ENCODE data around the gene PPIA.

PPIA gene

DNA sequence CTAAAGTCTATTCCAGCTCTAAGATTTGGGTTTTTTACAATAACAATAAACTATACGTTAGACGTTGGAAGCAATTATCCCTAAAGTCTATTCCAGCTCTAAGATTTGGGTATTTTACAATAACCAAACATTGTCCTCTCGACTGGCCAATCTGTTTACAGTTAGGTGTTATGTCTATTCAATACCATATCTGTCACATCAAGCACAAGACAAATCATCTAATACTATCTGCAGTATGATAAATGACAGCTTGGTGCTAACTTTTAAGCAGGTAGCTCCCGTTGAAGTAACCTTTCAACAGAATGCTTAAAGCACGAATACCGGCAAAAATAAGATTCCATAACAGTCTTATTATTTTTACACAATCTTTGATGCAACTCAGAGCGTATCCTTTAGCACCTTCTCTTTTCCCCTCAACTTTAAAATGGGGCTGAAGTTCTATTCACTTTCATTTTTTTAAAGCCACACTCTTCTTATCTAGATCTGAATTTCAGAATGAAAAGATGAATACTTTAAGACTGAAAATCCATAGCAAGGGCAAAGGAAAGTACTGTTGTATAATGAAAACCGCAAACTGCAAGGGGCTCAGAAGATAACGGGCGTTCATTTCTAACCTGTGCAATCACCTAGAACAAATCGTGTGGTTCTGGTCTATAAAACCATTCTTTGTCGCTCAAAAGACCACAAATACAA lies 50.5 kb downstream of the PPIA start:
- Histone ChIP-seq H3K79me2 (ENCODE audit: insufficient read depth, low read length) (peaks cover 67% of the 10 kb centered on the region), H2AFZ (ENCODE audit: low read depth, low read length) (peak overlapping the region; percentile 29), H3K4me1 (ENCODE audit: insufficient read depth, low read length) (peaks cover 38% of the 10 kb centered on the region)

DNA sequence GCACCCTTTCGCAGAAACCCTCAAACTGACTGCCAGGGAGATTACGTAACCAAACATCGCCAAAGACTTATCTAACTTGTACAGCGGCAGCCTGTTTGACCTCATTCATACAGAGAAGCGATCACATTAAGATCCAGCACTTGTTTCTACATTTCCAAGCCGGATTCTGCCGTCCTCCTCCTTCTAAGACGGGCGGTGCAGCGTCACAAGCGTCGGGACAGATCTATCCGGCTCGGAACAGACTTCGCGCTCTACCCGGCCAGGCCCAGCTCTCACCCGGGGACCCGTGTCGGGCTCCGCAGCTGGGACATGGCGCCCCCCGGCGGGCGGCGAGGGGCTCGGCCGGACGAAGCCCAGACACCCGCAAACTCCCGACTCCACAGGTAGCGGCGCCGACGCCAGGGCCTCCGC lies 51.0 kb downstream of the PPIA start:
- H3K79me2 ChIP-seq (ENCODE audit: insufficient read depth, low read length), result peaks cover 61% of the 10 kb centered on the region
- no peaks in the 10 kb centered on the region for H3K9me3 ChIP-seq (ENCODE audit: insufficient read depth, low read length, severe bottlenecking)
- H3K4me3 ChIP-seq (ENCODE audit: low read depth in 1 of 2, low read length in 2 of 2), result peak overlapping the region; percentile 43 to 68
- peak overlapping the region; percentile 73 for H3K4me2 ChIP-seq (ENCODE audit: insufficient read depth, low read length)
- no peak for TF ChIP-seq EZH2 (IDR thresholded peaks at IDR 0.05; ENCODE audit: borderline replicate concordance, low read depth, low read length, severe bottlenecking)
- TF ChIP-seq, protein P1, sequence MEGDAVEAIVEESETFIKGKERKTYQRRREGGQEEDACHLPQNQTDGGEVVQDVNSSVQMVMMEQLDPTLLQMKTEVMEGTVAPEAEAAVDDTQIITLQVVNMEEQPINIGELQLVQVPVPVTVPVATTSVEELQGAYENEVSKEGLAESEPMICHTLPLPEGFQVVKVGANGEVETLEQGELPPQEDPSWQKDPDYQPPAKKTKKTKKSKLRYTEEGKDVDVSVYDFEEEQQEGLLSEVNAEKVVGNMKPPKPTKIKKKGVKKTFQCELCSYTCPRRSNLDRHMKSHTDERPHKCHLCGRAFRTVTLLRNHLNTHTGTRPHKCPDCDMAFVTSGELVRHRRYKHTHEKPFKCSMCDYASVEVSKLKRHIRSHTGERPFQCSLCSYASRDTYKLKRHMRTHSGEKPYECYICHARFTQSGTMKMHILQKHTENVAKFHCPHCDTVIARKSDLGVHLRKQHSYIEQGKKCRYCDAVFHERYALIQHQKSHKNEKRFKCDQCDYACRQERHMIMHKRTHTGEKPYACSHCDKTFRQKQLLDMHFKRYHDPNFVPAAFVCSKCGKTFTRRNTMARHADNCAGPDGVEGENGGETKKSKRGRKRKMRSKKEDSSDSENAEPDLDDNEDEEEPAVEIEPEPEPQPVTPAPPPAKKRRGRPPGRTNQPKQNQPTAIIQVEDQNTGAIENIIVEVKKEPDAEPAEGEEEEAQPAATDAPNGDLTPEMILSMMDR (IDR thresholded peaks at IDR 0.05; ENCODE audit: borderline replicate concordance, extremely low read depth, low read length, poor library complexity, severe bottlenecking), result peak; percentile 87
- peaks cover 48% of the 10 kb centered on the region for H4K20me1 ChIP-seq (ENCODE audit: insufficient read depth, low read length)
- peak; percentile 84 for DNase-seq
- peaks cover 34% of the 10 kb centered on the region for H3K4me1 ChIP-seq (ENCODE audit: insufficient read depth, low read length)
- H3K9ac ChIP-seq (ENCODE audit: low read depth, low read length), result peak overlapping the region; percentile 69
- no peaks in the 10 kb centered on the region for H3K27me3 ChIP-seq (ENCODE audit: insufficient read depth, low read length, poor library complexity)
- H3K36me3 ChIP-seq (ENCODE audit: insufficient read depth, low read length), result peaks cover 17% of the 10 kb centered on the region
- peak overlapping the region; percentile 91 for H3K27ac ChIP-seq (ENCODE audit: low read length)
- peak; percentile 67 for ATAC-seq (ENCODE audit: insufficient read depth, low read depth)
- peak overlapping the region; percentile 29 for H2AFZ ChIP-seq (ENCODE audit: low read depth, low read length)

More for the DNA sequence above, 50.5 kb downstream of the PPIA start:
- Histone ChIP-seq H3K27ac (ENCODE audit: low read length) (peak overlapping the region; percentile 91), H3K36me3 (ENCODE audit: insufficient read depth, low read length) (peaks cover 23% of the 10 kb centered on the region), H3K9ac (ENCODE audit: low read depth, low read length) (peak overlapping the region; percentile 69), H3K9me3 (ENCODE audit: insufficient read depth, low read length, severe bottlenecking) (no peaks in the 10 kb centered on the region), H3K4me3 (ENCODE audit: low read depth in 1 of 2, low read length in 2 of 2) (peak overlapping the region; percentile 43 to 68), H4K20me1 (ENCODE audit: insufficient read depth, low read length) (peaks cover 53% of the 10 kb centered on the region), H3K4me2 (ENCODE audit: insufficient read depth, low read length) (peak overlapping the region; percentile 73), H3K27me3 (ENCODE audit: insufficient read depth, low read length, poor library complexity) (no peaks in the 10 kb centered on the region)
- TF ChIP-seq EZH2 (IDR thresholded peaks at IDR 0.05; ENCODE audit: borderline replicate concordance, low read depth, low read length, severe bottlenecking), result no peak
- TF ChIP-seq, protein P1 (IDR thresholded peaks at IDR 0.05; ENCODE audit: borderline replicate concordance, extremely low read depth, low read length, poor library complexity, severe bottlenecking), result no peak
- no peak for DNase-seq
- ATAC-seq (ENCODE audit: insufficient read depth, low read depth), result peak; percentile 12; the same call in 2 of the 3 replicates

DNA sequence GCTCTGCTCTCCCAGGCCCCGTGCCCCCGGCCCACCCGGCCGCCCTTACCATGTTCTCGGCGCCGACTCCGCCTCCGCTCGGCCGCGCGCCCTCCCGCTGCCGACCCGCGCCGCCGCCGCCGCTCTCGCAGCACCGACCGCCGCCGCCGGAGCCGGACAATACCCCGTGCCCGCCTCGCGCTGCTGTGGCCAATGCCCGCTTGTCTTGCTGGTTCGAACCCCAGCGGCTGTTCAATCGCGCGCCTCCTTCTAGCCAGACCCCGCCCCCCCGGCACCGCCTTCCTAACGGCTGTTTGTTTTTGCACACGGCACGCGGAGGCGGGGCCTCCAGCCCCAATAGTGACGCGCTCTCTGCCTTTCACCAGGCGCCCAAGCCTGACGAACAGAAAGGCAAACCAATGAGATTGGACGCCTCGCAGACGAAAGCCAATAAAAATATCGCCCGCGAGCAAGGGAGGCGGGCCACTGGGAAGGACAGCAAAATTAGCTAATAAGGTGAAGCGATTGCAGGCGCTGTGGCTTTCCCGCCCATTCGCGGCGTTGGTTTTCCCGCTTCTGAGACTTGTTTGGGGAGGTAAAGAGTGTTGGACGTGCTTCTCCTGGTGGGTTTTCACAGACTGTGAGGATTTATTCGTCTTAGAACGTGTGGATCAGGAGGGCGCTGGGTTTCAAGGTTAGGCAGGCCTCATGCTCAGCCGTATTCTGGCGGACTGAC lies 51.6 kb downstream of the PPIA start, which contains the start of gene H2AZ2:
TSS of gene H2AZ2 (minus strand) at position 168 of the 715 bp plus-strand sequence. CDS start at position 52, 116 bp downstream.
- Histone ChIP-seq H3K27ac (ENCODE audit: low read length) (peak within 1 kb of the TSS; percentile 100), H3K4me2 (ENCODE audit: insufficient read depth, low read length) (peak within 1 kb of the TSS; percentile 78), H3K9me3 (ENCODE audit: insufficient read depth, low read length, severe bottlenecking) (no peaks in the 10 kb centered on the region), H3K9ac (ENCODE audit: low read depth, low read length) (peak within 1 kb of the TSS; percentile 99), H3K79me2 (ENCODE audit: insufficient read depth, low read length) (peaks cover 56% of the 10 kb centered on the region), H4K20me1 (ENCODE audit: insufficient read depth, low read length) (peaks cover 44% of the 10 kb centered on the region), H3K27me3 (ENCODE audit: insufficient read depth, low read length, poor library complexity) (no peaks in the 10 kb centered on the region), H3K4me3 (ENCODE audit: low read depth in 1 of 2, low read length in 2 of 2) (peak within 1 kb of the TSS; percentile 85 to 88), H3K36me3 (ENCODE audit: insufficient read depth, low read length) (peaks cover 13% of the 10 kb centered on the region), H2AFZ (ENCODE audit: low read depth, low read length) (peak within 1 kb of the TSS; percentile 89), H3K4me1 (ENCODE audit: insufficient read depth, low read length) (peaks cover 32% of the 10 kb centered on the region)
- DNase-seq, result peak; percentile 100
- peak; percentile 86 for ATAC-seq (ENCODE audit: insufficient read depth, low read depth)
- TF ChIP-seq EZH2 (IDR thresholded peaks at IDR 0.05; ENCODE audit: borderline replicate concordance, low read depth, low read length, severe bottlenecking), result no peak
- TF ChIP-seq, protein P1 (IDR thresholded peaks at IDR 0.05; ENCODE audit: borderline replicate concordance, extremely low read depth, low read length, poor library complexity, severe bottlenecking), result no peak
